Adipose tissue (tissue), 3 donors: ENCODE data around the gene OR2T2. TPM values are rescaled to one million over a fixed set of nuclear protein-coding genes. Genes with fewer than 3 reads are reported as not detected.
"Not testable (repeated sequence)": the region's sequence is repeated elsewhere in the genome, so short reads cannot be mapped to it uniquely, and the experiment has no call there.

Experiments
- H3K27ac ChIP-seq: one replicate; pipeline ENCODE4 v1.5.1; 2013; ENCODE audit warnings: low read depth, low read length
- WGBS, 3 donors: extraction: QIAGEN DNeasy Blood & Tissue Kit; methylation state at CpG; one replicate each; pipeline ENCODE4 v1.1.7; 2013; 5-methylcytosine and 5-hydroxymethylcytosine counted together
- polyA plus RNA-seq, 3 donors: library from polyadenylated mRNA; stranded (reverse); fragments of 200-250 nt; gene quantifications; one replicate each; pipeline ENCODE4 v1.2.3, GENCODE V29; 2013
- donor health status: healthy with polysubstance abuse.
- donor health status: Bipolar disorder and iron deficiency.
- donor health status: healthy.

The OR2T2 gene
- not detected for polyA plus RNA-seq

DNA sequence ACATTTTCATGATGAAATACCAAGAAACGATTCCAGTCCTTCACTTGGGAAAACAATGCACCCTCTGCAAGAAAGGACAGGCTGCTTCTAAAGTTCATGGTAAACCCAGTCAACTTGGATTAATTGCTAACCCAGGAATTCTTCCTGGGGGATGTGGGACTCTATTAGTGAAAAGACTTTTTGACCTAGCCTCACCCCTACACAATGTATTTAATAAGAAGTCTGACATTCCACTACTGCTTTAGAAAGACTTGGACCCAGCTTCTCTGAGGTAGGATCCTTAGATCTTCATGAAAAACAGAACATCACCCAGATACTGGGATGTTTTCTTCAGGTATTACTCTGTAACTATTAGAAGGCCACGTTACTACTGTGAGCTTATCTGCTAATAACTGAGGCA, at the start of gene OR2T2:
Gene OR2T2 (plus strand): TSS at position 239 of the 400 bp plus-strand sequence. CDS start 7,161 bp downstream, outside the sequence.
- no CpG with 5 or more reads among the region's 2 CpGs for WGBS, 3 donors

DNA sequence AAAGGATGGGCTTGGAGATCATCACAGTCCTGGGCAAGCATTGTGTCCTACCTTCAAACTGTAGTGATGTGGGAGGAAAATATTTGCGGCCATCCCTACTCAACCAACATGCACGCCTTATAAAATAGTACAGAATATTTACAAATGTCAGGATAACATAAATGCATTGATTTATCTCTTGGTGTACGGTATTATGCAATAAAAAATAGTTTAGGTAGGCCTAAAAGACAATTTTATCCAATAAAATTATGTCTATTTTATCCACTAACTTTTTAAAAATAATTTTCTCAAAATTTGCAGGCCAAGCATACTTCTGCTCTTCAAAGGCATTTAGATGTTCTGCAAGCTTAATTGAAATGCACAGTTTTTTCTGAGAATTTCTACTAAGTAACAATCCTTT, 42.7 kb upstream of the OR2T2 start, which contains the start of gene OR2T1:
Gene OR2T1 (plus strand): TSS at position 301 of the 400 bp plus-strand sequence. CDS start 3,100 bp downstream, outside the sequence.
- WGBS, 3 donors, result 64 to 79% (median 75%) methylated on average over 3 of the region's 3 CpGs
- no peak within 1 kb of the TSS for H3K27ac ChIP-seq

More for the DNA sequence above, at the start of gene OR2T2:
- H3K27ac ChIP-seq, result not testable (repeated sequence)

DNA sequence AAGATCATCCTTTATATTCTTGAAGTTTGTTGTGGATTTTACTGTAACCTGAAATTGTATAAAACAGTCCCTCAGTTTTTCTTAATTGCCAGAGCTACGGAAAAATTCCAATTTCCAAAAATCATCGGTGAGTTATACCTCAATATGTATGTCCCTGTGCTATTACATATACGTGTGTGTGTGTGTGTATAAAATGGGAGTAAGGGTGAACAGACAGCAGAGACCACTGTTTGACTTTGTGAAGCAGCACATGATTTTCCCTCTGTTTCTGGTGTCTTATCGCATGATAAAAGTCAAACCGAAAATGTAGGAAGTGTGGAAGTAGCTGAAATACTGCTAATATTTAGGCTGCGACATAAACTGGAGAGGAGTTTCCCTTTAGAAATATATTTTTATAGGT, 41.4 kb upstream of the OR2T2 start:
- H3K27ac ChIP-seq, result no peak overlapping the region
- WGBS, 3 donors, result 84 to 89% (median 86%) methylated on average over 6 of the region's 6 CpGs

DNA sequence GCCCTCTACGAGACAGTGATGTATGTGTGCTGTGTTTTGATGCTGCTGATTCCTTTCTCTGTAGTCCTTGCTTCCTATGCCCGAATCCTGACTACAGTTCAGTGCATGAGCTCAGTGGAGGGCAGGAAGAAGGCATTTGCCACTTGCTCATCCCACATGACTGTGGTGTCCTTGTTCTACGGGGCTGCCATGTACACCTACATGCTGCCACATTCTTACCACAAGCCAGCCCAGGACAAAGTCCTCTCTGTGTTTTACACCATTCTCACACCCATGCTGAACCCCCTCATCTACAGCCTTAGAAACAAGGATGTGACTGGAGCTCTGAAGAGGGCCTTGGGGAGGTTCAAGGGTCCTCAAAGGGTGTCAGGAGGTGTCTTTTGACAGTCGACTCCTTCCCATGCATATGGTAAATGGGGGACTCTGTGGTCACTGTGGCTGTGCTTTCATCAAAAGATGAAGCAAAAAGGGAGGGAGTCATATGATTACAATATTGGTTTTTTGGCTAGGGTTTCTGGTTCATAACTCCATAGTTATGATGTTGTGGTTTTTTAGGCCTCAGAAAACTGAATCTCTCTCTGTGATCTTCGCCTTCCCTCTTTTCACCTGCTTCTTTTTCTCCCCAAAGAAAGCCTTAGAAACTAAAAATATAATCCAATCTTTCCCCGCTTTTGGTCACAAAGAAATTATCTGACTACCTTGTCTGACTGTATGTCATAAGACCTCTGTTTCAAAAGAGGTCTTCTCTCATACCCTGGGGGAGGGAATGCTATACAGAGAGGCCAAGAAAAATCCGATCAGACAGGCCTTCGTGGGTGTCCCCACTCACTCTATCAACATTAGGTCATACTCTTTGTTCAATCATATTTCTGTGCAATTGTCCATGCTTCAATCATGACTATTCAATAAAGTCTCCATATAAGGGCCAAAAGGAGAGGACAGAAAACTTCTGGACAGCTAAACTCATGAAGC, 38.4 kb upstream of the OR2T2 start:
- H3K27ac ChIP-seq, result no peak overlapping the region

GRCh38 chr1:248416226-248416625, 29.2 kb upstream of the OR2T2 start:
- H3K27ac ChIP-seq, result no peak overlapping the region
- WGBS, 3 donors, result 50 to 53% (median 51%) methylated on average over 3 of the region's 3 CpGs

More for the DNA sequence above, 38.4 kb upstream of the OR2T2 start:
- 62 to 73% (median 69%) methylated on average over 8 of the region's 8 CpGs for WGBS, 3 donors

- WGBS, 3 donors, result 55 to 69% (median 61%) methylated on average over 2 of the region's 2 CpGs
Measured at GRCh38 chr1:248417854-248418253, 27.6 kb upstream of the OR2T2 start.

DNA sequence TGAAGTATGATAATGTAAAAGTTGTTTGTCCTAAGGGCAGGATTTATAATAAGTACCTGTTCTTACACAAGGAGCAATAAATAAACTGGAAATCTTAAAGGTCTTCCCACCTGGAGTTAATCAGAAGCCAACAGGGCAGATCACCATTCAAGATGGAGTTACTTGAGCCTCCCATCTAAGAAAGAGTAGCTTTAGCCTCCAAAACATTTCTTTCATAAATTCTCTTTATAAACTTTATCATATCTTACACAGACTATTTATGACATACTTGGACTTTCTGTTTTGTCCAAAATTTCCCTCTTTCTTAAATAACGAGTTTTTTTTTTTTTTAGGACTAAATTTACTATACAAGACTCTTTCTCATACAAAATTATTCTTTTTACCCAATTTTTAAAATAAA, 24.1 kb upstream of the OR2T2 start:
- no peak overlapping the region for H3K27ac ChIP-seq
- 14 to 24% (median 18%) methylated on average over 1 of the region's 1 CpG for WGBS, 3 donors

More at GRCh38 chr1:248417854-248418253, 27.6 kb upstream of the OR2T2 start:
- no peak overlapping the region for H3K27ac ChIP-seq

DNA sequence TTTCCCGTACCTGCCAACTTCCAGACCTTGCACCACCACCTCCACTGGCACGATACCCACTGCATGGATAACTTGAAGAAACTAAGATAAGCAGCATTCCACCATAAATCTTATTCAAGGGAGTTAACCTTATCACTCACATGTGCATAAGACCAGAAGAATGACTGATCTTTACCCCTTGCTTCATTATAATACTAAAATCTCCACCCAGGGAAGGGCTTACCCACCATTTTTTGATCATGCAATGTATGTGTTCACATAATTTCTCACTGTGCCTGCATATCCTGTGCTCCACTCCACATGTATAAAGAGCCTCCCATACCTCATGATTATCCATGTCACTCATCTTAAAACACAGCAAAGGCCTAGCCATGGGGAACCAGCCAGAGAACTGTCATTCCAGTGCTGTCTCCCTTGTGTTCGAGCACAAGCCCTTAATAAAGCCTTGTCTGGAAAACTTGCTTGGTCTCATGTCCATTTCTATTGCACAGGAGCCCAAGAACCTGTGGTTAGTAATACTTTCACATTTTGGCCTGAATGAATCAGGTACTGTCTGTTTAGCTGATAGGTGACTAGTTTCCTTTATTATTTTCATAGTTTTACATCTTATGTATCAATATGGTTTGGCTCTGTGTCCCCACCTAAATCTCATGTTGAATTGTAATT, 17.8 kb upstream of the OR2T2 start:
- H3K27ac ChIP-seq, result not testable (repeated sequence)
- WGBS, 3 donors, result 41 to 69% (median 67%) methylated on average over 3 of the region's 3 CpGs

GRCh38 chr1:248428192-248428533, 17.3 kb upstream of the OR2T2 start:
- not testable (repeated sequence) for H3K27ac ChIP-seq
- 72 to 88% (median 75%) methylated on average over 3 of the region's 3 CpGs for WGBS, 3 donors

GRCh38 chr1:248431683-248432082, 13.8 kb upstream of the OR2T2 start:
- 59 to 77% (median 72%) methylated on average over 10 to 11 of the region's 11 CpGs for WGBS, 3 donors
- H3K27ac ChIP-seq, result not testable (repeated sequence)

GRCh38 chr1:248432201-248432600, 13.2 kb upstream of the OR2T2 start:
- WGBS, 3 donors, result 43 to 71% (median 65%) methylated on average over 4 of the region's 4 CpGs
- H3K27ac ChIP-seq, result not testable (repeated sequence)

- H3K27ac ChIP-seq, result not testable (repeated sequence)
- 93 to 96% (median 96%) methylated on average over 26 to 32 of the region's 38 CpGs for WGBS, 3 donors
Measured at GRCh38 chr1:248433811-248434415, 11.5 kb upstream of the OR2T2 start.

DNA sequence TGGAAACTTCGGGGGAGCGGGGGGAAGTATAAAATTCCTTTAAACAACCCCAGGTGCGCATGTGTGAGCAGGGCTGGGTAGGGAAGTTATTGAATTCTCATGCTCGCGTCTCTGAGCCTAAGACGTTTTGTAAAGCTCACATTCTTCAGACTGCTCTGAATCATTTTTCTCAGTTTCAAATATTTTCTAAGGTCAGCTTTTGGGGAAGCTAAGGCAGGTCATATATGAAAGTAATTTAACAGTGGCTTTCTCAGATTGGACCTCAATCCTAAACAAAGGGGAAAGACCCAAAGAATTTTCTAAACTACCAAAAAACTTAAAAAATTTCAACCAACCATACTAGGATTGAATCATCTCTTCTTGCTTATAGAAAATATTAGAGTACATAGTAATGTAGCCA, 10.5 kb upstream of the OR2T2 start:
- H3K27ac ChIP-seq, result not testable (repeated sequence)
- 81 to 91% (median 87%) methylated on average over 3 to 4 of the region's 6 CpGs for WGBS, 3 donors

- not testable (repeated sequence) for H3K27ac ChIP-seq
- WGBS, 3 donors, result 67 to 79% (median 77%) methylated on average over 3 of the region's 3 CpGs
Measured at GRCh38 chr1:248436303-248436702, 9.1 kb upstream of the OR2T2 start.

- H3K27ac ChIP-seq, result not testable (repeated sequence)
- WGBS, 3 donors, result 39 to 55% (median 40%) methylated on average over 1 of the region's 1 CpG
Measured at GRCh38 chr1:248438668-248439067, 6.8 kb upstream of the OR2T2 start.

- H3K27ac ChIP-seq, result not testable (repeated sequence)
- 58 to 62% (median 60%) methylated on average over 5 of the region's 5 CpGs for WGBS, 3 donors
Measured at GRCh38 chr1:248439283-248439682, 6.2 kb upstream of the OR2T2 start.

DNA sequence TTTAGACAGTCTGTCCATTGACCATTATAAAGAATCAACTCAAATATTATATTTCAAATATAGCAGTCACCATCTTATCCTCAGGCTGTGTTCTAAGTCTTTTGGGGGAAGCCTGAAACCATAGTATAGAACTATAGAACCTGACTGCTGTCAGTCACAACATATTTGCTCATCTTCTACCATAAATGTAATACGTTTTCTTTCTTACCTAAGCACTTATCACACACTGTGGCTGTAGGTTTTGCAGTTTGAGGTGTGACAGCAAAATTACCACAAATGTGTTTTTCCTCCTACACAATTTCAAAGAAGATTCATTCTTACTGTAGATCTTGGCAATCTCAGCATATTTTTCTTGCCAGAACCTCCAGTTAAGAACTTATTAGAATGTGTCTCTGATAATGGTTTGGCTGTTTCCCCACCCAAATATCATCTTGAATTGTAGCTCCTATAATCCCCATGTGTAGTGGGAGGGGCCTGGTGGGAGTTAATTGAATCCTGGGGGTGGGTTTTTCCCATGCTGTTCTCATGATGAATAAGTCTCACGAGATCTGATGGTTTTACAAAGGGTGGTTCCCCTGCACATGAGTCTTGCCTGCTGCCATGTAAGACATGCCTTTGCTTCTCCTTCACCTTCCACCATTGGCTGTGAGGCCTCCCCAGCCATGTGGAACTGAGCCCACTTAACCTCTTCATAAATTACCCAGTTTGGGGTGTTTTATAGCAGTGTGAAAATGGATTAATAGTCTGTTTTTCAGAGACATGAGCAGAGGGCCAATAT, 2.7 kb upstream of the OR2T2 start:
- WGBS, 3 donors, result 43 to 63% (median 56%) methylated on average over 1 of the region's 2 CpGs
- H3K27ac ChIP-seq, result not testable (repeated sequence)

DNA sequence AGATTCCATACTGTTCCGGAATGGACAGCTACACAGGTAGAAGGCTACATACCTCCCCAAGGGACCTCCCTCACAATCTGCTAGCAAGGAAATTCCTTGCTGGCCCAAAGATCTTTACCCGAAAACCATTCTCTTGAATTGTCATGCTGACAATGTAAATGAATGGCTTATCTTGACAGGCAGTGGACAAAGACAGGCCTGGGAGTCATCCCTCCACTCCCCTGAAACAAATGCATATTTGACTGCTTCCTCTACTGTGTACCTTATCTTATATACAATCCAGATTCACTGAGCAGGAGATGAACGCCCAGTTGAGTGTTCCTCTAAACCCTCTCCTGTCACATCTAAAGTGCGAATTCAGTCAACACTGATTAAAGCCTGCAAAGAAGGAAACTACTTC, 834 bp upstream of the OR2T2 start:
- not testable (repeated sequence) for H3K27ac ChIP-seq
- WGBS, 3 donors, result 76 to 81% (median 79%) methylated on average over 4 of the region's 4 CpGs
